Measurements from ENCODE around the gene SMOC2. TPM values are rescaled to one million over a fixed set of nuclear protein-coding genes. Genes with fewer than 3 reads are reported as not detected.

The SMOC2 gene
- total RNA-seq, 1 experiment from 2014 or later, result 2.1 TPM

- Histone ChIP-seq H4K91ac (ENCODE audit: insufficient read length, low read depth, low read length) (no peak overlapping the region), H2BK20ac (ENCODE audit: low read depth, low read length, poor library complexity, severe bottlenecking) (no peak overlapping the region), H3K4me1 (ENCODE audit: insufficient read depth, low read length) (peaks cover 12% of the 10 kb centered on the region; the same call in 1 of the 2 replicates), H3K9ac (ENCODE audit: extremely low read depth, insufficient read length, low read length) (no peak overlapping the region), H3K56ac (ENCODE audit: insufficient read length, low read depth, low read length) (no peak overlapping the region), H4K8ac (replicated peaks; ENCODE audit: insufficient read length, low read depth, low read length) (no peak overlapping the region), H3K4ac (ENCODE audit: low read depth, low read length) (no peak overlapping the region; the same call in 1 of the 2 replicates), H3K4me2 (ENCODE audit: insufficient read depth, insufficient read length, low read length) (no peak overlapping the region), H2BK120ac (ENCODE audit: low read depth, low read length, poor library complexity, severe bottlenecking) (no peak overlapping the region), H2BK12ac (ENCODE audit: insufficient read length, low read depth, low read length) (no peak overlapping the region), H4K20me1 (ENCODE audit: control insufficient read depth, insufficient read depth, insufficient read length) (no peaks in the 10 kb centered on the region), H3K79me2 (ENCODE audit: insufficient read depth, low read length) (no peaks in the 10 kb centered on the region), H2AFZ (ENCODE audit: low read length) (no peak overlapping the region), H2BK15ac (ENCODE audit: low read depth, low read length) (no peak overlapping the region), H4K5ac (ENCODE audit: insufficient read length, low read depth, low read length) (no peak overlapping the region), H3K18ac (ENCODE audit: insufficient read length, low read depth, low read length) (no peak overlapping the region), H2AK5ac (ENCODE audit: insufficient read length, low read length) (no peak overlapping the region), H3K27me3 (ENCODE audit: insufficient read depth, low read length) (no peaks in the 10 kb centered on the region), H3K9me3 (ENCODE audit: control insufficient read depth, low read depth, low read length) (no peaks in the 10 kb centered on the region), H3T11ph (ENCODE audit: low read length) (no peak overlapping the region), H3K23me2 (ENCODE audit: insufficient read length, low read depth, low read length, poor library complexity, severe bottlenecking) (no peaks in the 10 kb centered on the region), H3K27ac (ENCODE audit: insufficient read length, low read depth, low read length) (no peak overlapping the region), H3K14ac (ENCODE audit: insufficient read depth, low read length) (no peak overlapping the region; the same call in 1 of the 2 replicates), H3K23ac (ENCODE audit: insufficient read length, low read depth, low read length) (no peak overlapping the region), H2BK5ac (ENCODE audit: insufficient read length, low read length) (no peak overlapping the region), H3K79me1 (ENCODE audit: insufficient read depth, low read depth, low read length, poor library complexity, severe bottlenecking) (no peaks in the 10 kb centered on the region)
- H3K27me3 Mint-ChIP-seq (ENCODE audit: low read depth), result no peaks in the 10 kb centered on the region; the same call in 1 of the 2 replicates
- H3K4me1 Mint-ChIP-seq, result peaks cover 40 to 55% of the 10 kb centered on the region in 2 experiments
- H3K9me3 Mint-ChIP-seq, result no peaks in the 10 kb centered on the region; a peak in 1 of 5 replicates
- no peak; the same call in 2 of the 3 replicates for TF ChIP-seq CTCF (conservative IDR thresholded peaks at IDR 0.05)
- WGBS (ENCODE audit: extremely low coverage, insufficient read length, low lambda C conversion rate), result no CpG with 5 or more reads among the region's 21 CpGs
- peak overlapping the region in 1 of 3 experiments; percentile 87; a peak in 3 of 7 replicates for H3K27ac Mint-ChIP-seq
- no peak overlapping the region for H3K4me3 Mint-ChIP-seq
- H3K36me3 Mint-ChIP-seq (ENCODE audit: insufficient read depth in 1 of 3, low read depth in 3 of 3), result no peaks in the 10 kb centered on the region; a peak in 1 of 7 replicates
- no peak for DNase-seq
Observed at GRCh38 chr6:168538892-168539811, 98.2 kb downstream of the SMOC2 start.
